HepG2 (cell line): Measurements from ENCODE around the gene BLOC1S4. TPM values are rescaled to one million over a fixed set of nuclear protein-coding genes. Genes with fewer than 3 reads are reported as not detected.

ENCODE experiments used
- CHD4 ChIP-seq: fragments of 200-600 bp; sonication (generic); IDR thresholded peaks from 2 replicates; pipeline ENCODE4 v1.7.0; 2017; ENCODE audit warnings: mild to moderate bottlenecking, low read length, borderline replicate concordance
- EP300 ChIP-seq, 3 experiments: sonication (generic) in 1 of 3; formaldehyde crosslinking in 1 of 3; IDR thresholded peaks; 2 replicates each; pipeline versions ENCODE4 v1.5.1 to v1.6.1; 2011 to 2020; ENCODE audit warnings: low read depth in 2 of 3, low read length in 2 of 3, borderline replicate concordance in 1 of 3, improper control_type of control experiment in 1 of 3, mild to moderate bottlenecking in 1 of 3, missing genetic modification reagents in 1 of 3, moderate library complexity in 1 of 3
- IKZF4 ChIP-seq: sonication (generic); formaldehyde crosslinking; IDR thresholded peaks from 2 replicates; pipeline ENCODE4 v1.5.1; 2020; ENCODE audit warnings: borderline replicate concordance, mild to moderate bottlenecking, low read depth, missing genetic modification reagents; ENCODE audit errors: not compliant biosample characterization
- MYNN ChIP-seq: sonication (generic); formaldehyde crosslinking; IDR thresholded peaks from 2 replicates; pipeline ENCODE4 v1.4.0; 2020; ENCODE audit warnings: mild to moderate bottlenecking, low read depth, missing genetic modification reagents
- NFIB ChIP-seq: sonication (generic); formaldehyde crosslinking; IDR thresholded peaks from 2 replicates; pipeline ENCODE4 v1.9.0; 2021; ENCODE audit warnings: missing genetic modification reagents, mild to moderate bottlenecking, borderline replicate concordance
- PHF5A ChIP-seq: IDR thresholded peaks from one replicate; pipeline ENCODE4 v1.6.1; 2018; ENCODE audit warnings: low read depth, missing genetic modification reagents; ENCODE audit not compliant: unreplicated experiment
- RBM22 ChIP-seq: fragments of 200-400 bp; formaldehyde crosslinking; optimal IDR thresholded peaks from 2 replicates; pipeline ENCODE3; 2017; ENCODE audit warnings: mild to moderate bottlenecking, low read length, moderate library complexity
- REL ChIP-seq: sonication (generic); formaldehyde crosslinking; conservative IDR thresholded peaks from 2 replicates; pipeline ENCODE4 v1.8.0; 2022; ENCODE audit warnings: mild to moderate bottlenecking, missing genetic modification reagents, moderate library complexity
- SNRNP70 ChIP-seq: fragments of 200-400 bp; formaldehyde crosslinking; IDR thresholded peaks from 2 replicates; pipeline ENCODE4 v1.6.1; 2017; ENCODE audit warnings: mild to moderate bottlenecking, low read depth, low read length, moderate library complexity
- SRSF1 ChIP-seq: fragments of 200-400 bp; formaldehyde crosslinking; optimal IDR thresholded peaks from 2 replicates; pipeline ENCODE3; 2017; ENCODE audit warnings: mild to moderate bottlenecking, low read depth, low read length, moderate library complexity
- TRIM24 ChIP-seq: sonication (generic); formaldehyde crosslinking; IDR thresholded peaks from 2 replicates; pipeline ENCODE4 v1.8.0; 2022; ENCODE audit warnings: mild to moderate bottlenecking, missing genetic modification reagents
- ZNF260 ChIP-seq: sonication (generic); formaldehyde crosslinking; IDR thresholded peaks from 2 replicates; pipeline ENCODE4 v1.4.0; 2020; ENCODE audit warnings: missing genetic modification reagents, low read depth, mild to moderate bottlenecking, borderline replicate concordance
- polyA plus RNA-seq, 8 experiments: library from polyadenylated mRNA; depleted of rRNA in 3 of 8; stranded (reverse) in 7 of 8; unstranded in 1 of 8; fragments of >200 nt; fragmentation: Illumina TruSeq in 4 of 8; extraction: Trizol in 4 of 8; gene quantifications; 2 replicates each; pipeline versions ENCODE4 v1.2.1 to v1.2.3, GENCODE V29; 2011 to 2016; ENCODE audit warnings: low read depth in 4 of 8, missing spikeins in 1 of 8, mixed read lengths in 1 of 8; ENCODE audit not compliant: insufficient read depth in 1 of 8
- total RNA-seq, 5 experiments: library from RNA; depleted of rRNA; stranded (reverse); fragments of >200 nt; fragmentation: Illumina TruSeq; extraction: Trizol; gene quantifications; 2 replicates each; pipeline ENCODE4 v1.2.3, GENCODE V29; 2016; ENCODE audit warnings: low read depth in 1 of 5
- TF ChIP-seq, protein P1 (sequence below): sonication (generic); formaldehyde crosslinking; IDR thresholded peaks from 2 replicates; pipeline ENCODE4 v1.8.0; 2022; ENCODE audit warnings: mild to moderate bottlenecking, missing genetic modification reagents, moderate library complexity
- TF ChIP-seq, protein P2 (sequence below): sonication (generic); formaldehyde crosslinking; IDR thresholded peaks from 2 replicates; pipeline ENCODE4 v1.4.0; 2020; ENCODE audit warnings: mild to moderate bottlenecking, missing genetic modification reagents
- TF ChIP-seq, protein P3 (sequence below): sonication (generic); formaldehyde crosslinking; IDR thresholded peaks from 2 replicates; pipeline ENCODE4 v1.8.0; 2022; ENCODE audit warnings: low read depth, missing genetic modification reagents
- TF ChIP-seq, protein P4 (sequence below): sonication (generic); formaldehyde crosslinking; IDR thresholded peaks from 2 replicates; pipeline ENCODE4 v1.4.0; 2020; ENCODE audit warnings: missing genetic modification reagents, mild to moderate bottlenecking, borderline replicate concordance
- TF ChIP-seq, protein P5 (sequence below): sonication (generic); formaldehyde crosslinking; IDR thresholded peaks from 2 replicates; pipeline ENCODE4 v1.4.0; 2020; ENCODE audit warnings: missing genetic modification reagents, borderline replicate concordance

Gene BLOC1S4
- total and polyA plus RNA-seq, 2 of the 13 experiments (the other 11 are each of a cell fraction or from before 2014, with no cell fraction given): 15.5 to 20.9 TPM

DNA sequence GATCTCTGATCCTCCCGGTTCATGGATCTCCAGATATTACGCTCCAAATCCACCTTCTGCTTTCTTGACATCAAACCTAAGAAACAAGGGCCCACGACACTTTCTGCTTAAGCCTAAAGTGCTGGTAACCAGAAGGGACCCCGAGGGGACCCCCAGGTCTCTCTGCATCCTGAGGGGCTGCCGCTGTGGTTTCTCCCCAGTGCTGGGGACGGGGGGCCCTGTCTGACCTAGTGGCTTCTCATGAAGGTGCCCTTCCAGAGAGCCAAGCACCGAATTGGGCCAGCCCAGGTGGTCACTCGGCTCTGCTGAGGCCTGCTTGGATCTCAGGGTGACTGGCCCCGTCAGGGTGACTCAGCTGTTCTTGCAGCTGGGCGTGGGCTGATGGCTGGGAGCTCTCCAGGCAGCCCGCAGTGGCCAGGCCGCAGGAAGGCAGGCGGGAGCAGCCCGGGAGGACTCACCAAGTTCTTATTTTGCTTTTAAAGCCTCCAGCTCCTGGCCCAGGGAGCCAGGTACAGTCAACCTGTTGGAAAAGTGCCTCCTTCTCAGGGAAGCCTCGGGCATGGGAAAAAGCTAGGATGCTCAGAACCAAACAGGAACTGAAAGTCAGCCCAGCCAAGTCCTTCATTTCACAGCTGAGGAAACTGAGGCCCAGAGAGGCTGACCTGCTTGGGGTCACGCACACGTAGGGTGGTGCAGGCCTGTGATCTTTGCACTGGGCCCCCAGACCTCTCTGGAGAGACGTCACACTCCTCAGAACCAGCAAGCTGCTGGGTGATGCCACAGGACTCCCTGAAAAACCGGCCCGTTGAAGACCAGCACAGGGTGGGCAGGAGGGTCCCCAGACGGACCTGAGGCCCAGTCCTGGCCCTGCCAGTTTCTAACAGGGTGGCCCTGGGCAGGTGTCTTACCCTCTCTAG lies 16.7 kb downstream of the BLOC1S4 start (continued):
- TF ChIP-seq SRSF1 (peak; percentile 24), NFIB (CRISPR knock-in tag) (no peak), REL (CRISPR knock-in tag) (no peak), IKZF4 (CRISPR knock-in tag) (no peak), PHF5A (CRISPR knock-in tag) (no peak), TRIM24 (no peak), MYNN (CRISPR knock-in tag) (no peak), CHD4 (no peak), EP300 (IDR thresholded peaks at IDR 0.05; ENCODE audit: low read depth in 2 of 2, low read length in 2 of 2) (peak in 1 of 2 experiments; percentile 70; a peak in 2 of 4 replicates), EP300 (CRISPR knock-in tag; IDR thresholded peaks at IDR 0.05; ENCODE audit: borderline replicate concordance) (peak; percentile 79), SNRNP70 (no peak), ZNF260 (no peak), RBM22 (no peak)
- TF ChIP-seq, protein P1, sequence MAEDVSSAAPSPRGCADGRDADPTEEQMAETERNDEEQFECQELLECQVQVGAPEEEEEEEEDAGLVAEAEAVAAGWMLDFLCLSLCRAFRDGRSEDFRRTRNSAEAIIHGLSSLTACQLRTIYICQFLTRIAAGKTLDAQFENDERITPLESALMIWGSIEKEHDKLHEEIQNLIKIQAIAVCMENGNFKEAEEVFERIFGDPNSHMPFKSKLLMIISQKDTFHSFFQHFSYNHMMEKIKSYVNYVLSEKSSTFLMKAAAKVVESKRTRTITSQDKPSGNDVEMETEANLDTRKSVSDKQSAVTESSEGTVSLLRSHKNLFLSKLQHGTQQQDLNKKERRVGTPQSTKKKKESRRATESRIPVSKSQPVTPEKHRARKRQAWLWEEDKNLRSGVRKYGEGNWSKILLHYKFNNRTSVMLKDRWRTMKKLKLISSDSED: no peak
- TF ChIP-seq, protein P2, sequence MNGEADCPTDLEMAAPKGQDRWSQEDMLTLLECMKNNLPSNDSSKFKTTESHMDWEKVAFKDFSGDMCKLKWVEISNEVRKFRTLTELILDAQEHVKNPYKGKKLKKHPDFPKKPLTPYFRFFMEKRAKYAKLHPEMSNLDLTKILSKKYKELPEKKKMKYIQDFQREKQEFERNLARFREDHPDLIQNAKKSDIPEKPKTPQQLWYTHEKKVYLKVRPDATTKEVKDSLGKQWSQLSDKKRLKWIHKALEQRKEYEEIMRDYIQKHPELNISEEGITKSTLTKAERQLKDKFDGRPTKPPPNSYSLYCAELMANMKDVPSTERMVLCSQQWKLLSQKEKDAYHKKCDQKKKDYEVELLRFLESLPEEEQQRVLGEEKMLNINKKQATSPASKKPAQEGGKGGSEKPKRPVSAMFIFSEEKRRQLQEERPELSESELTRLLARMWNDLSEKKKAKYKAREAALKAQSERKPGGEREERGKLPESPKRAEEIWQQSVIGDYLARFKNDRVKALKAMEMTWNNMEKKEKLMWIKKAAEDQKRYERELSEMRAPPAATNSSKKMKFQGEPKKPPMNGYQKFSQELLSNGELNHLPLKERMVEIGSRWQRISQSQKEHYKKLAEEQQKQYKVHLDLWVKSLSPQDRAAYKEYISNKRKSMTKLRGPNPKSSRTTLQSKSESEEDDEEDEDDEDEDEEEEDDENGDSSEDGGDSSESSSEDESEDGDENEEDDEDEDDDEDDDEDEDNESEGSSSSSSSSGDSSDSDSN (CRISPR knock-in tag): peak; percentile 70
- TF ChIP-seq, protein P3, sequence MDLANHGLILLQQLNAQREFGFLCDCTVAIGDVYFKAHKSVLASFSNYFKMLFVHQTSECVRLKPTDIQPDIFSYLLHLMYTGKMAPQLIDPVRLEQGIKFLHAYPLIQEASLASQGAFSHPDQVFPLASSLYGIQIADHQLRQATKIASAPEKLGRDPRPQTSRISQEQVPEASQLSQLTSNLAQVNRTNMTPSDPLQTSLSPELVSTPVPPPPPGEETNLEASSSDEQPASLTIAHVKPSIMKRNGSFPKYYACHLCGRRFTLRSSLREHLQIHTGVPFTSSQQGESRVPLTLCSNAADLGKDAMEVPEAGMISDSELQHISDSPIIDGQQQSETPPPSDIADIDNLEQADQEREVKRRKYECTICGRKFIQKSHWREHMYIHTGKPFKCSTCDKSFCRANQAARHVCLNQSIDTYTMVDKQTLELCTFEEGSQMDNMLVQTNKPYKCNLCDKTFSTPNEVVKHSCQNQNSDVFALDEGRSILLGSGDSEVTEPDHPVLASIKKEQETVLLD (CRISPR knock-in tag): no peak
- TF ChIP-seq, protein P4, sequence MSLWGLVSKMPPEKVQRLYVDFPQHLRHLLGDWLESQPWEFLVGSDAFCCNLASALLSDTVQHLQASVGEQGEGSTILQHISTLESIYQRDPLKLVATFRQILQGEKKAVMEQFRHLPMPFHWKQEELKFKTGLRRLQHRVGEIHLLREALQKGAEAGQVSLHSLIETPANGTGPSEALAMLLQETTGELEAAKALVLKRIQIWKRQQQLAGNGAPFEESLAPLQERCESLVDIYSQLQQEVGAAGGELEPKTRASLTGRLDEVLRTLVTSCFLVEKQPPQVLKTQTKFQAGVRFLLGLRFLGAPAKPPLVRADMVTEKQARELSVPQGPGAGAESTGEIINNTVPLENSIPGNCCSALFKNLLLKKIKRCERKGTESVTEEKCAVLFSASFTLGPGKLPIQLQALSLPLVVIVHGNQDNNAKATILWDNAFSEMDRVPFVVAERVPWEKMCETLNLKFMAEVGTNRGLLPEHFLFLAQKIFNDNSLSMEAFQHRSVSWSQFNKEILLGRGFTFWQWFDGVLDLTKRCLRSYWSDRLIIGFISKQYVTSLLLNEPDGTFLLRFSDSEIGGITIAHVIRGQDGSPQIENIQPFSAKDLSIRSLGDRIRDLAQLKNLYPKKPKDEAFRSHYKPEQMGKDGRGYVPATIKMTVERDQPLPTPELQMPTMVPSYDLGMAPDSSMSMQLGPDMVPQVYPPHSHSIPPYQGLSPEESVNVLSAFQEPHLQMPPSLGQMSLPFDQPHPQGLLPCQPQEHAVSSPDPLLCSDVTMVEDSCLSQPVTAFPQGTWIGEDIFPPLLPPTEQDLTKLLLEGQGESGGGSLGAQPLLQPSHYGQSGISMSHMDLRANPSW: no peak; the same call in 1 of the 2 replicates
- TF ChIP-seq, protein P5, sequence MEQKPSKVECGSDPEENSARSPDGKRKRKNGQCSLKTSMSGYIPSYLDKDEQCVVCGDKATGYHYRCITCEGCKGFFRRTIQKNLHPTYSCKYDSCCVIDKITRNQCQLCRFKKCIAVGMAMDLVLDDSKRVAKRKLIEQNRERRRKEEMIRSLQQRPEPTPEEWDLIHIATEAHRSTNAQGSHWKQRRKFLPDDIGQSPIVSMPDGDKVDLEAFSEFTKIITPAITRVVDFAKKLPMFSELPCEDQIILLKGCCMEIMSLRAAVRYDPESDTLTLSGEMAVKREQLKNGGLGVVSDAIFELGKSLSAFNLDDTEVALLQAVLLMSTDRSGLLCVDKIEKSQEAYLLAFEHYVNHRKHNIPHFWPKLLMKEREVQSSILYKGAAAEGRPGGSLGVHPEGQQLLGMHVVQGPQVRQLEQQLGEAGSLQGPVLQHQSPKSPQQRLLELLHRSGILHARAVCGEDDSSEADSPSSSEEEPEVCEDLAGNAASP: peak; percentile 37
